ENCODE measurements around the gene C1orf167.

DNA sequence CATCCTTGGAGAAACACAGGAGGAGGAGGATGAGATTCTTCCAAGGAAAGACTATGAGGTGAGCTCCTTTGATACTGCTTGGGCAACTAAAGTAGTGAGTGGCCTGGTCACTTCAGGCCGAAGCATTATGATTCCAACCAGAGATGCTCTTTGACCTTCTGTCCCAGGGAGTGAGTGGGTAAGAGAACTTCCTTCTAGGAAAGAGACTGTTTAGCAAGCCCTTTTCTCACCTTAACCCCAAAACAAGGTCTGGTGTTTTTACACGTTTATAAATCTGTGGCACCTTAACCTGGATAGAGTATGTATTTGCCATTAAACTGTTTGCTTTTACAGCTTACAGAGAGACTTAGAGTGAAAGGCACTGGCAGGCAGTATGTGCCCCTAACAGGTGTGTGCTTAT lies 45.1 kb downstream of the C1orf167 start:
- no peak for TF ChIP-seq ZNF274 (IDR thresholded peaks at IDR 0.05; ENCODE audit: low read depth, low read length)
- TF ChIP-seq YY1 (IDR thresholded peaks at IDR 0.05; ENCODE audit: insufficient read depth, insufficient read length): no peak
- no peak for TF ChIP-seq SUZ12 (IDR thresholded peaks at IDR 0.05; ENCODE audit: extremely low read depth, insufficient read depth, insufficient read length)

All from NT2/D1 (cell line).